NCI-H1694 treated with DMSO at 0.1 percent for 48 hours (cell line): ENCODE data around the gene TTLL11.

Source experiments
- DNase-seq: peaks from one replicate; lab custom pipeline; 2025; lab: John Stamatoyannopoulos, UW

The TTLL11 gene

GRCh38 chr9:121972501-121972981, 120.6 kb downstream of the TTLL11 start:
- no peak for DNase-seq

- DNase-seq: no peak
These were observed 125.1 kb downstream of the TTLL11 start for GRCh38 chr9:121968056-121968455.

- DNase-seq: no peak
These were observed 126.4 kb downstream of the TTLL11 start for GRCh38 chr9:121966706-121967105.

GRCh38 chr9:121963528-121963995, 129.5 kb downstream of the TTLL11 start:
- no peak for DNase-seq

GRCh38 chr9:121962421-121962820, 130.7 kb downstream of the TTLL11 start:
- DNase-seq: no peak

GRCh38 chr9:121960665-121961064, 132.4 kb downstream of the TTLL11 start:
- no peak for DNase-seq

- DNase-seq: no peak
These were observed 134.6 kb downstream of the TTLL11 start for GRCh38 chr9:121958530-121958929.

- no peak for DNase-seq
These were observed 136.3 kb downstream of the TTLL11 start for GRCh38 chr9:121956808-121957207.

GRCh38 chr9:121955649-121956048, 137.5 kb downstream of the TTLL11 start:
- no peak for DNase-seq

GRCh38 chr9:121954477-121955140, 138.5 kb downstream of the TTLL11 start:
- DNase-seq: no peak

GRCh38 chr9:121952611-121953010, 140.5 kb downstream of the TTLL11 start:
- no peak for DNase-seq

- DNase-seq: no peak
These were observed 142.2 kb downstream of the TTLL11 start for GRCh38 chr9:121950866-121951265.

- no peak for DNase-seq
These were observed 142.7 kb downstream of the TTLL11 start for GRCh38 chr9:121950441-121950840.

GRCh38 chr9:121949766-121950165, 143.3 kb downstream of the TTLL11 start:
- DNase-seq: no peak

- DNase-seq: no peak
These were observed 143.7 kb downstream of the TTLL11 start for GRCh38 chr9:121949364-121949763.

- no peak for DNase-seq
These were observed 145.3 kb downstream of the TTLL11 start for GRCh38 chr9:121947775-121948174.

GRCh38 chr9:121946465-121946864, 146.6 kb downstream of the TTLL11 start:
- no peak for DNase-seq

GRCh38 chr9:121945849-121946248, 147.3 kb downstream of the TTLL11 start:
- DNase-seq: no peak

- no peak for DNase-seq
These were observed 147.8 kb downstream of the TTLL11 start for GRCh38 chr9:121945281-121945680.

GRCh38 chr9:121944711-121945191, 148.4 kb downstream of the TTLL11 start:
- DNase-seq: no peak

- no peak for DNase-seq
These were observed 149.6 kb downstream of the TTLL11 start for GRCh38 chr9:121943463-121943862.

GRCh38 chr9:121942866-121943382, 150.2 kb downstream of the TTLL11 start:
- no peak for DNase-seq

GRCh38 chr9:121942313-121942712, 150.8 kb downstream of the TTLL11 start:
- DNase-seq: no peak

GRCh38 chr9:121939643-121940042, 153.5 kb downstream of the TTLL11 start:
- no peak for DNase-seq
